ENCODE results near the gene HECTD4. TPM values are rescaled to one million over a fixed set of nuclear protein-coding genes. Genes with fewer than 3 reads are reported as not detected.
A peak's percentile ranks its signal among the peaks of the same experiment; 100 is the strongest.

The HECTD4 gene
- total RNA-seq, 1 experiment from 2014 or later: 4.6 TPM

DNA sequence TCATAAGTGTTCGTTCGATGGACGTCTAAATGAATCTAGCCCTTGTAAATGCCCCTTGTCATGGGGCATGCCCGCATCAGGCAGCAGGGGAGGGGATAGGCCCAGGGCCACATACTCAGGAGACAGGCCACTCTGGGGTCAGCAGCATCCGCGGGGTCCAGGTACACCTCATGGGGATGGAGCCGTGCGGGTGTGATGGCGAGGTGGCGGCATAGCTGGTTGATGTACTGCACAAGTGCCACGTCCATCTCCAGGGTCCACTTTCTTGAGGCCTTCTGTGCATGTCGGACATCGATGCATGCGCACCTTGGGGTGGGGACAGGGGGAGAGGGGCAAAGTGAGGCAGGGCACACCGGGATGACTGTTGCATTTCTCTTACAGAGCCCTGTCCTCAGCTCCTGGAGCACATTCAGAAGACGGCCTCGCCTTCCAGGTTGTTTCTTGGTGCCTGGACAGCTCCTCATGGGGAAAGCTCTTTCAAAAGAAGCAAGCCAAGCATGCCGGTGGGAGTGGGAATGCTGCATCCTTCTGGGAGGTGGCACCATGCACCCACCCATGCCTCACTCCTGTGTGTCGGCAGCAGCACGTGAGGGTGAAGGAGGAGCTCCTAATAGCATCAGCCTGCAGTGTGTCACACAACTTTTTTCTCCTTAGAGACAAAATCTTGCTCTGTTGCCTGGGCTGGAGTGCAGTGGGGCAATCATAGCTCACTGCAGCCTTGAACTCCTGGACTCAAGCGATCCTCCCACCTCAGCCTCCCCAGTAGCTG, 209.5 kb downstream of the HECTD4 start:
- in situ Hi-C loops (cut with HindIII; ENCODE audit: low sequenced_read_pairs): no loop called here
- no peak for DNase-seq (ENCODE audit: low spot score)

DNA sequence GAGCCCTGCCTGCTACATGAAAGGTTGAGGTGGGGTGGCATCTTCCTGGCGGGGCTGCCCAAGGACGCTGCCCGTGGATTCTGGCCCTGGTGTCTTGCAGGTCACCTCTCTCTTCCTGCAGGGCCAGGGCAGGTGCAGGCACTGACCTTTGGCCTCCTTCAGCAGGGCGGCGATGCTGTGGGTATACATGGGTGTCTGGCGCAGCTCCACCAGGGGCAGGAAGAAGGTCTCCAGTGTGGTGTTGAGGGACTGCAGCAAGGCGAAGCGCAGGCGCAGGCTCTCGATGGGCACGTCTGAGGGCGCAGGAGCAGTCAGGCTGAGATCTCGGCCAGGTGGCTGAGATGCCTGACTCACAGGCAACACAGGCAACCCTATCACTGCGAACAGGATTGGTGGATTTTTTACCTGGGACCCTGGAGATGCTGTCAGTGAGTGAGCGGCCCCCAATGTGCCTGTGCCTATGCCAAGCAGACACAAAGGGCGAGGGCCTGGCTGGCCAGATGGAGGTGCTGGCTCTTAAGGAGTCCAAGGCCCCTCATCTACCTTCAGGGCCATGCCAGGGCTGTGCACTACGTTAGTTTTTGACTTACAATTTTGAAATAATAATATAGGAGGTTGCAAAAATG, 211.1 kb downstream of the HECTD4 start:
- no peak for DNase-seq (ENCODE audit: low spot score)
- in situ Hi-C loops (cut with HindIII; ENCODE audit: low sequenced_read_pairs): no loop called here

DNA sequence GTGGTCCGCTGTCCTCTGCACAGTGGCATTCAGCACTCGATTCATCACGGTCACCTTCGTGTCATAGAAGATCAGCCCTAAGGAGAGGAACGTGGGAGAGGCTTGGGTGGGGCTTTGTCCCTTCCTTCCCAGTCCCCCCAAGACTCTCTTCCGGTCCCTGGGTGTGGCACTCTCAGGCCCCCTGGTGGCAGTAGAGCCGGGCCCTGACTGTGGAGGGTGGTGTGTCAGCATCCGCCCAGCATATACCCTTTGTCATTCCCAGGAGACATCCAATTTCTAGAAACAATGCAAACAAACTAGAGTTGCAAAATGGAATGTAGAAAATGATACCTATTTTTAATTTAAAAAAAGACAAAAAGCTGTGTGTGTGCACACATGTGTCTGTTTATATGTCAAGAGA, 211.9 kb downstream of the HECTD4 start:
- DNase-seq (ENCODE audit: low spot score): no peak
- in situ Hi-C loops (cut with HindIII; ENCODE audit: low sequenced_read_pairs): no loop called here

DNA sequence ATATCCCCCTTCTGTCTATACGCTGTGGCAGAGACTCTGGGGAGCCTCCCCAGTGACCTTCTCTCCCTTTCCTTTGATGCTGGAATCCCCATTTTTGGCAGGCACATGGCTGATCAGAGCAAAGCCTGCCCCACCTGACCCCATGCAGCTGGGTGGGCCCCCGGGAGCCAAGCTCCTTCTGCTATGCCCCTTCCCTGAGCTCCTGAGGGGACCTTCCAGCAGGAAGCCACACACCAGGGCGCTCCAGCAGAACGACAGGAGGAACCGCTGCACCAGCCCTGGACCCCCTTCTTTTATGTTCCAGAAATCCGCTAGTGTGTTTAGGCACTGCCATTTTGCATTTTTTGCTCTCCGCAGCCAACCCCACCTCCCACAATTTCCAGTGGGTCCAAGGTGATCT, 212.3 kb downstream of the HECTD4 start:
- in situ Hi-C loops (cut with HindIII; ENCODE audit: low sequenced_read_pairs): no loop called here

DNA sequence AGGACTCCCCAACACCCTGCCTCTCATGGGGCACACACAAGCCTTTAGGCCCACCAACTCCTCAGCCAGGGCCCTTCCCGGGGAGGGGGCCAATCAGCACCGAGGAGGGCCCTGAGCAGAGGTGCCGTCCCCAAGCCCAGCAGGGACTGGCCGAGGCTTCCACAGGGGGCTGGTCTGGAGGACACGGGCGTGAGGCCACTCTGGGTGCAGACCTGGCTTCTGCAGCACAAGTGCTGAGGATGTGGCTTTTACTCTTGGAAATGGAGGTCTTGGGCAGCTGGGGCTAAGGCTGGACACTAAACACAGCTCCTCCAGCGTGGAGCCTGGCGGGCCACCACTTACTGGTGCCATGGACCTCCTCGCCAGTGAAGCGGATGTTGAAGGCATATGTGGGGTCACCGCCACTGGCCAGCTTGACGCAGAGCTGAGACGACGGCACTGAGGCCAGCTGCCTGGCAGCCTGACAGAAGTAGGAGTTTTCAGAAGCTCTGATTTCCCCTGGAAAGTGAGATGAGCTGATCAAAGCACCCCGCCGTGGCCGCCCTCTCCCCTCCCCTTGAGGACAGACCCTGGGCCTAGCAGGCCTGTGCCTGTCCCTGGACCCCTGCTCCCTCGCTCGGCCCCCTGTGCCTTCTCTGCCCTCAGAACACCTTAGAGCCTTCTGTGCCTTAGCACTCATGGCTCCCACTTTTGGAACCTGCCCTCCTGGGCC, 212.9 kb downstream of the HECTD4 start:
- DNase-seq (ENCODE audit: low spot score): no peak

More for the DNA sequence above, 212.3 kb downstream of the HECTD4 start:
- DNase-seq (ENCODE audit: low spot score): no peak

DNA sequence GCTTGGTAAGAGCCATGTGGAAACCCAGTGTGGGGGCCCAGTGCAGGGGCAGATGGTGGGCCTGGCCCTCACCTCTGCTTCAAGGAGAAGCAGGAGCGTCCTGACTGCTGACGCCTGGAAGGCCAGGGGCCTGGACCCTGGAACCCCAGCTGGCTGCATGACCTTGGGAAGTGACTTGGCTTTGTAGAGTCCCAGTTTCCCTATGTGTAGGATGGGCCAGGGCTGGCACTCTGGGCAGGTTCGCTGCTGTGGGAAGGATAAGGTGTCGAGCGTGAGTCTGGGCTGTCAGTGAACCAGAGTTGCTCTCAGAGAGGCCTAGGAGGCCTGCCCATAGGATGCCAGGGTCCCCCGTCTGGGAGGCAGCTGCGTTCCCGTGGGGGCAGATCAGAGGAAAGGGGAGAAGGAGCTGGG, 213.7 kb downstream of the HECTD4 start:
- in situ Hi-C loops (cut with HindIII; ENCODE audit: low sequenced_read_pairs): no loop called here
- no peak for DNase-seq (ENCODE audit: low spot score)

More for the DNA sequence above, 212.9 kb downstream of the HECTD4 start:
- in situ Hi-C loops (cut with HindIII; ENCODE audit: low sequenced_read_pairs): no loop called here

DNA sequence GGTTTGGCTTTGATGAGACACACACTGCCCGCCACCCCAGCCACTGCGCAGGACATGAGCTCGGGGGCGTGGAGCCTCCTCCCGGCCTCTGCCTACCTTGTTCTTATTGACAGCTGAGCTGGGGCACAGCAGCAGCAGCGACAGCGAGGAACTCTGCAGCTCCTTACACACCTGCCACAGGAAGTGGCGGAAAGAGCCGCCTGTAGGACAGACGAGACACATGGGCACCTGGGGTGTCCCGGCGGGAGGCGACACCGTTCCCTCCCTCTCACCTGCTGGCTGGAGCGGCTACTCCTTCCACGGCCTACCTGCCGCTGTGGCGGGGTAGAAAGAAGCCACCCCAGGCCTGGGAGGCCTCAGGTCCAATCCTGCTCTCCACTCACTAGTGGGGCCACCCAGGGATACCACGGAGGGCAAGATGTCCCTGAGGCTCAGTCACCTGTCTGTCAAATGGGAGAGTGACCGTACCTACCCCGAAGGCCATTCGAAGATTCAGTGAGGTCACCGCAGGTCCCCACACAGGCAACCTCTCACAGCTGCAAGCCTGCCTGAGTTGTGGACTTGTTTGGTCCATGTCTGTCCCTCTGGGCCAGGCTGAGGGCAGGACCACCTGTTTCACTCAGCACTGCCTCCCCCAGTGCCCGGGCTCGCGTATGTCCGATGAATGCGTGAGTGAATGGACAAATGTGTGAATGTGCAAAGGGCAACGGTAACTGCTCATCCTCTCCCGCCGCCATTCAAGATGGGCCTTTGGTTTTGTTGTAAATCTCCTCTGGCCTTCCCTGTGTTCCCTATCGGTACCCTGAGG, 214.3 kb downstream of the HECTD4 start:
- no peak for DNase-seq (ENCODE audit: low spot score)
- in situ Hi-C loops (cut with HindIII; ENCODE audit: low sequenced_read_pairs): no loop called here

DNA sequence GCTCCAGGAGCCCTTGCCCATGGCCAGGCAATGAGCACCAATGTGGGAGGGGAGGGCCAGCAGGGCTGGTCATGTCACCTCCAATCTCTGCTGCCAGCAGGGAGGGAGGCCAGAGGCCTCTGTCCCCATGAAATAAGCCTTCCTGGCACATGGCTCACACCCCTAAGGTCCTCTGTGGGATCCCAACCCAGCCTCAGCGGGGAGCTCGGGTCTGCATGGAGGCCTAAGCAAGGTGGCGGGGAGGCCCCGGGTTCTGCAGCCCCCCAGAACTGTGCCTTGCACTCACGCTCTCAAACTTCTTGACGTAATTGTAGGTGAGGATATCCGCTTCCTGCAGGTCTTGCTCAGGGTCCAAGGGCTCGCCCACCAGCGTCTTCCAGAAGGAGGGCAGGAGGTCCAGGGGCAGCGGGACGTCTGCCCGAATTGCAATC, 215.2 kb downstream of the HECTD4 start:
- no peak for DNase-seq (ENCODE audit: low spot score)
- in situ Hi-C loops (cut with HindIII; ENCODE audit: low sequenced_read_pairs): no loop called here

DNA sequence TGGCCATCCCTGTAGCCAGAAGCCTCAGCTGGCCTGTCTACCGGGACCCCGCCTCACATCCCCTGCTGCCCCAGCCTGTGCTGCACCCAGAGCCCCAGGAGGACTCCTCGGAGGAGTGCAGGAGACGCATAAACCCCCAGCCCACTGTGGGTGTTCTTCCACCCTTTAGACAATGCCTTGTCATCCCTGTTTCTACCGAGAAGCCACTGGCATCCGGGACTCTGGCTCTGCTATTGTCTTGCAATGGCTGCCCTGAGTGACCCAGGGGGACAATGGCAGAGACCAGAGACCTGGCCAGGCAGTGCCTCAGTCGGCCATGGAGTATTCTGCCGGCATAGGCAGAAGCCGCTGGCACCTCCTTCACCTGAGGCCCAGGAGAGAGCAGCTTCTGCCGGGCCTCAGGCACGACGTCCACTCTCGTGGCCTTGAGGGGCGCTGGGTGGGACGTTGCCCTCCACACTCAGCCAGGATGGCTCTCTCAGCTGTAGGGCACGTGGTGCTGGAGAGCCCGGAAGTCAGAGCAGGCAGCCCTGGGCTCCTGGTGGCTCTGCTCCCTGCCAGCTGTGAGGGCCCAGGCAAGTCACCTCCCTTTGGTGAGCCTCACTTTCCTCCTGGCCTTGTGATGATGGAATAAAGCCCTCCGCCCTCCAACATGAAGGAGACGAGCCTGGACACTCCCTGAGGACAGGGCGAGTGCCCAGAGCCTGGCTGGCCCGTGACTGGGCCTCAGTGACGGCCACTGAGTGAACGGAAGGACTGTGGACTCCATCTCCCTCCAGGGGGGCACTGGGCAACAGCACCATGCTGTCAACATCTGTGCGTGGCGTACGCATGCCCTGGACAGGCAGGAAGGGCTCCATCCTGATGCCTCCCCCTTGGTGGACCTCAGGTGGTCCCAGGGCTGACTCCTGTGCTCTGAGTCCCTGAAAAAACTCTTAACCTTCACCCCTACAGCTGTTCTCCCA, 215.9 kb downstream of the HECTD4 start:
- DNase-seq (ENCODE audit: low spot score): no peak
- in situ Hi-C loops (cut with HindIII; ENCODE audit: low sequenced_read_pairs): no loop called here

DNA sequence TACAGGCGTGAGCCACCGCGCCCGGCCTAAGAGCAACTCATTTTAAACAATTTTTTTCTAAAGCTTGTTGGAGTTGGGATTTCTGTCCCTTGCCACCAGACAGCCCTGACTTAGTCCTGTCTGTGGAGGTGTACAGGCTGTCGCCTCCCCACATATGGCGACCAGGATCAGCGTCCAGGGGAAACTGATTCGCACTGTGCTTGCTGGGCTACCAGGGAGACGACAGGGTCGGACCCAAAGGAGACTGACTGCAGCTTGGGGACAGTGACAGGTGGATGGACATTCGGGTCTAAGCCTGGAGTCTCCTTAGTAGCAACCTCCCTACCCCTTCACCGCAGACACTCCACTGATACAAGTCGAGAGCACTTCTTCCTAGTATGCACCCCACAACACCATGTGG, 216.6 kb downstream of the HECTD4 start:
- in situ Hi-C loops (cut with HindIII; ENCODE audit: low sequenced_read_pairs): no loop called here
- no peak for DNase-seq (ENCODE audit: low spot score)

DNA sequence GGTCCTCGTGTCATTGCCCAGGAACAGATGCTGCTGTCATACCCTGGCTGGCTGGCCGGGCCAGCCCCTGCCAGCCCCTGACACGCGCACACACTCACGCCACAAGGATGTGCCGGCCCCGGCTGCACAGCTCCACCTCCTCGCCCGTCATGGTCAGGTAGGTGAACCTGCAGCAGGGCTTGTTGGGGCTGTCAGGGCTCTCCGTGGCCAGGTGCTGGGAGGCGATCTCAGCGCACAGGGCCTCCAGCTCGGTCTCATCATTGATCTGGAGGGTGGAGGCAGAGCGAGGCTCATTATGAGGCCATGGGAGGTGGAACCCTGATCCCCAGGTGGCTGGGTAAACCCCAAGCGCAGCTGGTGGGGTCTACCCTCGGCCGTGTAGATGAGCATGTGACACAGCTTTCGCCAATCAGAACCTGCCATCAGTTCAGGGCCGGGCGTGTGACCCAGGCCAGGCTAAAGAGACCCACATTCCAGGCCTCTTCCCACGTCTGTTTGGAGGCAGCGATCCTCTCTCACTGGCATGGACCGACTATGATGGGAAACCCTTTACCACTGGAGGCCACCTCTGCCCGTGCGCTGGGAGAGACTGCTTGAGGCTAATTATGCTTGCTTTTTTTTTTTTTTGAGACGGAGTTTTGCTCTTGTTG, 218.1 kb downstream of the HECTD4 start:
- in situ Hi-C loops (cut with HindIII; ENCODE audit: low sequenced_read_pairs): no loop called here
- no peak for DNase-seq (ENCODE audit: low spot score)

DNA sequence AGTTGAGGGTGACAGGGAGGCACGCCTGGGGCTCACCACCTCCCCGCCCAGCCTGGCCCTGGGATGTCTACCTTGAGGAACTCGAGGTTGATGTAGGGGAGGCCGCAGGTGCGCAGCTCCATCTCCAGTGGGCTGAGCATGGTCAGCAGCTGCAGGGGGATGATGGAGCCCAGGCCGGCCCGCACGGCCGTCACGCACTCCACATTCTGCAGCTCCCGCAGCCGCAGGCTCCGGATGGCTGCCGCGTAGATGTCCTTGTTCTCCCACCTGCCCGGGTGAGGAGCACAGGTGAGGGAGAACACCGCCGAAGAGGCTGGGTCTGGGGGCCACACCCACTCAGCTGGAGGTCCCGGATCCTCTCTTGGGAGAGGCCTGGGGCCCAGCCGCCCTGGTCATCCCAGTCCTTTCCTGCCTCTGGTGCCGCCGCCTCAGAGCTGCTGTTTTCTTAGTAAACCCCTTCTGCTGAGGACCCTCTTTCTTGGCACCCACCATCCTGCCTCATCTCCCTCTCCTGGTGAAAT, 218.7 kb downstream of the HECTD4 start:
- in situ Hi-C loops (cut with HindIII; ENCODE audit: low sequenced_read_pairs): no loop called here
- no peak for DNase-seq (ENCODE audit: low spot score)

DNA sequence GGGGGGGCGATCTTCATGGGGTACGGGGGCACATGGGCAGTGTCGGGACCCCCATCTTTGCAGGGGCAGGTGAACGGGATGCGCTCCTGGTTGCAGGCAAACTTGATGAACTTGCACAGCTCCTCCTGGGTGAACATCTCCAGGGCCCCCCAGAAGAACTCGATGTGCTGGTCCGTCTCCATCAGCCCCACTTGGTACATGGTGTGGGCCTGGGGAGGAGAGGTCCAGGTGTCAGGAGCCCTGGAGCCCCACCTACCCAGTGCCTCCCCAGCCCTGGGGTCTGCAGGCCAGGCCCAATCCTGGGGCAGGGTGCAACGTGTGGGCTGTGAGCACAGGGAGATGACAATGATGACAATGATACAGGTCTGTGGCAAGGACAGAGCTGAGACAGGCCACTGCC, 219.2 kb downstream of the HECTD4 start:
- in situ Hi-C loops (cut with HindIII; ENCODE audit: low sequenced_read_pairs): no loop called here
- DNase-seq (ENCODE audit: low spot score): no peak

DNA sequence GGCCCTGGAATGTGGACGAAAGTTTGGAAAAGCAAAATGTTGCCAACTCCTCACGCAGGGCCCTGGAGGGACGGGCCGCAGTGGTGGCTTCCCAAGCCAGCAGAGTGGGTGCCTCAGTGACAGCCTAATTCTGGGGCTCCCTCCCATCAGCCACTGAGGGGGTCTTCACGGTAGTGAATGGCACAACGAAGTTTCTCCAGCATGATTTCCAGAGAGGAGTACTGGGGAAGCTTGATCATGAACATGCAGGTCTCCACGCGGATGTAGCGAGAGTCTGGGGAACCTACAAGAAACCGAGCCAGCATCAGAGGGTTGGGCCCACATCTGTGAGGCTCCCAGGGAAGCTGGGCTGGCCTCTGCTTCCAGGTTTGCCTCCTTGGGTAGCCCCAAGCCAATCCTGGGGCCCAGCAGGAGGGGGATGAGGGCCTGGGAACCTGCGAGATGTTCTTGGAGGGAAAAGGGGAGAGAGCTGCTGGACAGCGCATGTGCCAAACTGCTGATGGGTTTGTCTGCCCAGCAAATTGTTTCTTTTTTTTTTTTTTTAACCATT, 219.9 kb downstream of the HECTD4 start:
- in situ Hi-C loops (cut with HindIII; ENCODE audit: low sequenced_read_pairs): no loop called here
- DNase-seq (ENCODE audit: low spot score): no peak

DNA sequence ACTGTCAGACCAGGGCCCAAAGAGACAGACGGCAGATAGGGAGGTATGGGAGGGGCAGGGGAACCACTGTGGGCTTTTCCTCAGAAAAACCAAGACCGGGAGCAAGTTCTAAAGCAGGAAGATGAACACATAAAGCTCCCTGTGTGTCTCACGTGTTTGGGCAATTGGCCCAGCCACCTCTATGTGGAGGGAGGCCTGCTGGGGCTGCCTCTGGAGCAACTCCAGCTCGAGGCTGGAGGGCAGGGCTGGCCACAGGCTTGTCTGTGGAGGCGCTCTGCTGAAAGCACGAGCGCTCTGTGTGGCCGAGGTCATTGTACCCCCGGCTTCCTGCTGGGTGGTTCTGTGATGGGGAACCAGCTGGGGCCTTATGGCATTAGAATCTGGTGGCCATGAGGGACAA, 220.5 kb downstream of the HECTD4 start:
- in situ Hi-C loops (cut with HindIII; ENCODE audit: low sequenced_read_pairs): no loop called here
- DNase-seq (ENCODE audit: low spot score): peak; percentile 42

DNA sequence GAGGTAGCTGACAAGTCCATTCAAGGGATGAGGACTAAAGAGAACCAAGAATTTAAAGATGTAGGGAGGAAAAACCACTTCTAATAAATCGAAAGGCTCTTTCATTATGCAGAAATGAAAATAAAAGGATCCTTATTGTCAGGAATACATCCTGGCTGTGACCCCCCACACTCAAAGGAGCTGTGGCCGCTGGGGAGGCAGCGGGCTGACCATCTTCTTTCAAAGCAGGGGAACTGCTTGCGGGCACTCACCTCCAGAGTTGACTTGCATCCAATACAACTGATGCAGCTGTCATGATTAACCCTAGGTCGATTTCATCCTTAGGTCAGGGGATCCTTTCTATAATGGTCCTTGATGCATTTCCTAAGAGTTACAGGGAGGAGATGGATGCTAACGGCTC, 221.6 kb downstream of the HECTD4 start:
- no peak for DNase-seq (ENCODE audit: low spot score)

DNA sequence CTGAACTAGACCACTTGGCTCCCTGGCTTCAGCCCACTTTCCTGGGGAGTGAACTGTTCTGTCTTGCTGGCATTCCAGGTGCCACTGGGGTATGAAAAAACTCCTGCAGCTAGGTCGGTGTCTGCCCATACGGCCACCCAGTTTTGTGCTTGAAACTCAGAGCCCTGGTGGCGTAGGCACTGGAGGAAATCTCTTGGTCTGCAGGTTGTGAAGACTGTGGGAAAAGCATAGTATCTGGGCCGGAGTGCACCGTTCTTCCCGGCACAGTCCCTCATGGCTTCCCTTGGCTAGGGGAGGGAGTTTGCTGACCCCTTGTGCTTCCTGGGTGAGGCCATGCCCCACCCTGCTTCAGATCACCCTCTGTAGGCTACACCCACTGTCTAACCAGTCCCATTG, 223.1 kb downstream of the HECTD4 start:
- in situ Hi-C loops (cut with HindIII; ENCODE audit: low sequenced_read_pairs): no loop called here
- DNase-seq (ENCODE audit: low spot score): no peak

More for the DNA sequence above, 221.6 kb downstream of the HECTD4 start:
- in situ Hi-C loops (cut with HindIII; ENCODE audit: low sequenced_read_pairs): no loop called here

All from G401 (cell line).